ENCODE measurements around the gene TP53I11.

- TF ChIP-seq POLR2A (IDR thresholded peaks at IDR 0.05) (no peak), CTCF (IDR thresholded peaks at IDR 0.05 in 4 of 5, conservative IDR thresholded peaks at IDR 0.05 in 1 of 5) (no peak)
These were observed 57.3 kb downstream of the TP53I11 start for GRCh38 chr11:44893308-44893822.

Data from gastrocnemius medialis (tissue), 4 donors.